ENCODE results near the gene RALY.

Gene RALY

GRCh38 chr20:34127792-34128191 is 134.1 kb downstream of the RALY start:
- TF ChIP-seq CTCF (IDR thresholded peaks at IDR 0.05): no peak

- TF ChIP-seq CTCF (IDR thresholded peaks at IDR 0.05): peak; percentile 75
Measured at GRCh38 chr20:34129518-34130162, 135.9 kb downstream of the RALY start.

GRCh38 chr20:34131491-34131890 is 137.8 kb downstream of the RALY start:
- TF ChIP-seq CTCF (IDR thresholded peaks at IDR 0.05): no peak
